ENCODE results near the gene LILRB3.

DNA sequence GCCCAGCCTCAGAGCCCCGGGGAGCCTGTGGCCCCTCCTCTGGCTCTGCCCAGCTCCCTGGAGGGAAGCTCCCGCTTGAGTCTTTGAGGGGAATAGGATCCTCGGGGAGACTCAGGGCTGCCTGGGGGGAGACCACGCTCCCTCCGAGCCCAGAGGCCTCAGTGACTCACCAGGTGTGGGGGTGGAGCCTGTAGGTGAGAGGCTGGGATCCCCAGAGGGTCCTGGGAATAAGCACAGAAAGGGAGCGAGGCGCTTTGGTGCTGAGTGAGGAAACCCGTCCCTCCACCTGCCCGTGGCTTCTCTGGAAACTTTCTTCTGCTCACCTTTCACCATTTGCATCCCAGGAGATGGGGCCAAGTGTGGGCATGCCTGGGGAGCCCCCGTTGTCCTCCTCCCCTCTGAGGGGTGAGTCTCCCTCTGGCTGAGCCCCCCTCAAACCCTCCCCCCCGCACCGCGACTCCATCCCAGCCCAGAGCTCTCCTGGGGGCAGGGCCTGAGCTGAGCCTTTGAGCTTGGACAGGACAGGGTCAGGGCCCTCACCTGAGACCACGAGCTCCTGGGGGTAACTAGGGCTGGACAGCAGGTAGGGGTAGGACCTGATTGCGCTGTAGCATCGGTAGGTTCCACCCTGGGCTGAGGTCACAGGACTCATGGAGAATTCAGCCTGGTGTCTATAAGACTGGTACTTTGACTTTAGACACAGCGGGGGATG, 31.5 kb upstream of the LILRB3 start:
- TF ChIP-seq POLR2AphosphoS5 (IDR thresholded peaks at IDR 0.05) = no peak
- TF ChIP-seq, protein P1, sequence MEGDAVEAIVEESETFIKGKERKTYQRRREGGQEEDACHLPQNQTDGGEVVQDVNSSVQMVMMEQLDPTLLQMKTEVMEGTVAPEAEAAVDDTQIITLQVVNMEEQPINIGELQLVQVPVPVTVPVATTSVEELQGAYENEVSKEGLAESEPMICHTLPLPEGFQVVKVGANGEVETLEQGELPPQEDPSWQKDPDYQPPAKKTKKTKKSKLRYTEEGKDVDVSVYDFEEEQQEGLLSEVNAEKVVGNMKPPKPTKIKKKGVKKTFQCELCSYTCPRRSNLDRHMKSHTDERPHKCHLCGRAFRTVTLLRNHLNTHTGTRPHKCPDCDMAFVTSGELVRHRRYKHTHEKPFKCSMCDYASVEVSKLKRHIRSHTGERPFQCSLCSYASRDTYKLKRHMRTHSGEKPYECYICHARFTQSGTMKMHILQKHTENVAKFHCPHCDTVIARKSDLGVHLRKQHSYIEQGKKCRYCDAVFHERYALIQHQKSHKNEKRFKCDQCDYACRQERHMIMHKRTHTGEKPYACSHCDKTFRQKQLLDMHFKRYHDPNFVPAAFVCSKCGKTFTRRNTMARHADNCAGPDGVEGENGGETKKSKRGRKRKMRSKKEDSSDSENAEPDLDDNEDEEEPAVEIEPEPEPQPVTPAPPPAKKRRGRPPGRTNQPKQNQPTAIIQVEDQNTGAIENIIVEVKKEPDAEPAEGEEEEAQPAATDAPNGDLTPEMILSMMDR (IDR thresholded peaks at IDR 0.05) = no peak
- no peak for TF ChIP-seq POLR2A (IDR thresholded peaks at IDR 0.05)
- no peak for TF ChIP-seq EP300 (IDR thresholded peaks at IDR 0.05)

Data from suprapubic skin (tissue), 4 donors.